Stimulated activated CD4-positive, alpha-beta T cell treated with anti-CD3 and anti-CD28 coated beads, Interleukin-12 subunit alpha, Interleukin-12 subunit beta, amount 100 ng/mL, for 48 hours (primary cell): ENCODE results near the gene PJVK.
"Not testable (repeated sequence)": the region's sequence is repeated elsewhere in the genome, so short reads cannot be mapped to it uniquely, and the experiment has no call there.

ENCODE experiments used
- DNase-seq, 3 donors: peaks; one replicate each; pipeline ENCODE4 v3.0.0-alpha.2; 2020; ENCODE audit warnings: low read depth in 2 of 3, low spot score in 1 of 3

PJVK gene, protein sequence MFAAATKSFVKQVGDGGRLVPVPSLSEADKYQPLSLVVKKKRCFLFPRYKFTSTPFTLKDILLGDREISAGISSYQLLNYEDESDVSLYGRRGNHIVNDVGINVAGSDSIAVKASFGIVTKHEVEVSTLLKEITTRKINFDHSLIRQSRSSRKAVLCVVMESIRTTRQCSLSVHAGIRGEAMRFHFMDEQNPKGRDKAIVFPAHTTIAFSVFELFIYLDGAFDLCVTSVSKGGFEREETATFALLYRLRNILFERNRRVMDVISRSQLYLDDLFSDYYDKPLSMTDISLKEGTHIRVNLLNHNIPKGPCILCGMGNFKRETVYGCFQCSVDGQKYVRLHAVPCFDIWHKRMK

DNA sequence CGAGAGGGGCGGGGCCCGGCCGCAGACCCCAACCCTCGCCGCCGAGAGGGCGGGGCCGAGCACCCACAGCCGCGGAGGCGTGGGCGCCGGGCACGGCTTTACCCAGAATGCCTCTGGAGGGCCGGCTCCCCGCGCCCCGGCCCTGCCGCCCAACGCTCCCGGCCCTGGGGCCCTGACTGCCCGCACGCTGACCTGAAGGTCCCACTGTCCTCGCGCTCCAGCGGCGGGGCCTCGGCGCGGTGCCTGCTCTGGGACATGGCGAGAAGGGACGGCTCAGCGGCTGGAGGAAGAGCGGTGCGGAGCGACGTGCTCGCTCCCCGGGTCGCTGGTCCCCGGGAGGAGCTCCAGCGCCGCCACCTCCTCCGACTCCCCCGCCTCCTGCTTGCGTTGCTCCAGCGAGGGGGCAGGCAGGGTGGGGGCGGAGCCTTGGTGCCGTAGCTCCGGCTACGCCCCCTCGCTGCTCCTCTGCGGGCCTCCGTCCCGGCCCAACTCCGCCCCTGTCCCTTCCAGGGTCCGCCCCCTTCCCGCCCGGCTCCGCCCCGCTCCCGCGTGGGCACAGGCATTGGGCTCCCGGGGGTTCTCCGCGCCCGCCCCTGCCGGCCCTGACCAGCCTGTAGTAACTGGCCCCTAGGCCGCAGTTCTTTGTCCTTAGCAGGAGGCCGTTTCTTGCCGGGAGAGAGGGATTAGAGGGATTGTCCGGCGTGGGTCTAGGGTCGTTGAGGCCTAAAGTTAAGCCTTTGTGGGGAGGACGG lies at the start of gene PJVK, which contains the start of gene PRKRA:
Gene PJVK (plus strand): TSS at position 605 of the 752 bp plus-strand sequence. CDS start 2,032 bp downstream, outside the sequence.
Gene PRKRA (minus strand): TSS at position 402 of the 752 bp plus-strand sequence. CDS start 145 bp downstream, at position 257.
- DNase-seq = peak; percentile 93 to 95 (median 94)

DNA sequence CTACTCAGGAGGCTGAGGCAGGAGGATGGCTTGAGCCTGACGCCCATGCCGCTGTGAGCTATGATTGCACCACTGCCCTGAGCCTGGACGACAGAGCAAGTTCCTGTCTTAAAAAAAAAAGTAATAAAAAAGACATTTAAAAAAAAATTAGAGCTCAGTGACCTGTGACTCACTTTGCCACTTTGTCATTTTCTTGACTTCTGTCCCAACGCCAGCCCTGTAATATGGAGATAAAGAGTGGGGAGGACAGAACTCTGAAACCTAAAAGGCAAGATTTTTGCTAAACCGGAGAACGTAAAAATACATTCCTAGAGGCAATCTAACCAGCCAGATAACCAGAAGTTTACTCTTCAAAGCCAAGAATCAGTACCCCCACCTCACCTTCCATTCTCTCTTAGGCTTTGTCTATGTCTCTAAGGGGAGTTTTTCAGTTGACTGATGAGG lies 49.2 kb upstream of the PJVK start:
- DNase-seq = no peak

DNA sequence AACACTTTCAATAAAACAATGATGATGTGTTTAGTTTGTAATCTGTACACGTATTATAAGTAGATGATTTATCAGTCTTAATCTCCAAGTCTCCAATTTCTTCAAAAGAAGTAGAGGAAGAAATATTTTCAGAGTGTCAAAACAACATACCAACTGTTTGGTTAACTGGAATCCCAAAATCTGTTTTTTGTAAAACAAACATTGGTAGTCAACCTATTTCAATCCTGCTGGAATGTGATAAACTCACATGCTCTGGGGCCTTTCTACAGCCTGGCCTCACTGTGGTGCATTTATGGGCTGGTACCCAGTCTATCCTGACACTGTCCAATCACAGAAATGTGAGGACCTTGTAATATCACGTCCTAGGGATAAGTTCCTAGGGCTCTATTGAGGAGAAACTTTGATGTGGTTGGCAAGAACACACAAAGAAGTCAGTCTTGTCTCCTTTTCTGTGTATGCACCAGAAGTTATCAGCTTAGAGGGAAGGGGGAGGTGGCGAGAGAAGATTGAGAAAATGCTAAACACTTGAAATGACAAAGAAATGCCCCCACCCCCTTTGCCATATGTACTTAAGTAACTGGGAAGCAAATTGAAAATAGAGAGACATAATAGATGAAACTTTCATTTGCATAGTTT lies 47.4 kb upstream of the PJVK start:
- DNase-seq = no peak

DNA sequence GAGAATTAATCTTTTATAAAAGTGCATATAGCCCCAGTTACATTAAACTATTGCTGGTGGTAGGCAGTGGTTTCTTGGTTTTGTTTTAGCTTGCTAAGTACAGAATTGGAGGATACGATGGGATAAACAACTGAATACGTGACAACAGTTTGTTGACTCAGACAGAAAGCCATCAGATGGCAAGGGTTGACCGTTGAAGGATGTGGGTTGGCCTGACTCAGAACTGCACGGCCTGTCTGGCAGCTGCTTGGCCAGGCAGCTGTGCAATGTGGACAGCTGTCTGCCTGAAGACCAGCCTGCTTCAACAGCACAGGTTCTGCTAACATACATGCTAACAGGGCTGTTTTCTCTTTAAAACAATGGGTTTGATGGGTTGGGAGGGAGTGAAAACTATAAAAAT lies 46.8 kb upstream of the PJVK start:
- DNase-seq = peak in 1 of 3 donors; percentile 2

DNA sequence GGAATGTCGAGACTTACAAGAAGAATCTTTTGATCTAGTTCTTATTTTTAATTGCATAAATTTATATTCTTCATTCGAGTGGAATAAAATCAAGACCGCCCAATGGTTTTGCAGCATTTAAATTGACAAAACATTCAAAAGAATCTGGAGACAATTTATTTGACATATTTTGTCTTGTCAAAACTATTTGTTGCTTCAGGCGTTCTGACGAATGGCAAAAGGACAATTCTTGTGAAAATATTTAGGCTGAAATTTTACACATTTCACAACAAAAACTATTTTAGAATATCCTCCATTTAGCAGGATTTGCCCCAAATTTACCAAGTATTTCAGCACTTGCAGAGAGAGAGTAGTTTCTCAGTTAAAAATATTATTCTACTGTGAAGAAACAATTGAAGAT lies 41.9 kb upstream of the PJVK start:
- no peak for DNase-seq

DNA sequence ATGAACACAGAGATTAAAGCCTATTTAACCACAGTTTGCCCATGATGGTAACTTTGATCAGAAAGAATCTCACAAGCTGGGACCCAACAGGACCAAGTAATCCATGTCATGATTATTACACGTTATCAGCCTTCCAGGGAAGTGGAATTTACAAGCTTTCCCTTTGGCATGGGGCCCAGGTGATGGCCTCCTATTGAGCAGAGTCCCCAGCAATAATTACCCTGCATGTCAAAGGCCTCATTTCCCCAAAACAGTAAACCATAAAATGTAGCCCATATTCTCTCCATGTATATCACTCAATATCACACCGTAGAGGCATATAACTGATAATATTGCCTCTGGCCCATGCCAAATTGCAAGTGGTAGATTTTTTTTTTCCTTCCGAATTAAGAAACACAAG lies 39.1 kb upstream of the PJVK start:
- no peak for DNase-seq

DNA sequence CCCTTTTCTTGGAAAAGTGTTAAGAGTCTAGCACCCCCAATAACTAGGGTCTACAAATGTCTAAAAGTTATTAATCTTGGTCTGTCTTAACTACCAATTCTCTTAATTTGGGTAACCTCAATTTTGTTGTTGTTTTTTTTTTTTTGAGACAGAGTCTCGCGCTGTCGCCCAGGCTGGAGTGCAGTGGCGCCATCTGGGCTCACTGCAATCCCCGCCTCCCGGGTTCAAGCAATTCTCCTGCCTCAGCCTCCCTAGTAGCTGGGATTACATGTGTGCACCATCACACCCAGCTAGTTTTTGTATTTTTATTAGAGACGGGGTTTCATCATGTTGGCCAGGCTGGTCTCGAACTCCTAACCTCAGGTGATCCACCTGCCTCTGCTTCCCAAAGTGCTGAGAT lies 38.7 kb upstream of the PJVK start:
- DNase-seq = not testable (repeated sequence)

DNA sequence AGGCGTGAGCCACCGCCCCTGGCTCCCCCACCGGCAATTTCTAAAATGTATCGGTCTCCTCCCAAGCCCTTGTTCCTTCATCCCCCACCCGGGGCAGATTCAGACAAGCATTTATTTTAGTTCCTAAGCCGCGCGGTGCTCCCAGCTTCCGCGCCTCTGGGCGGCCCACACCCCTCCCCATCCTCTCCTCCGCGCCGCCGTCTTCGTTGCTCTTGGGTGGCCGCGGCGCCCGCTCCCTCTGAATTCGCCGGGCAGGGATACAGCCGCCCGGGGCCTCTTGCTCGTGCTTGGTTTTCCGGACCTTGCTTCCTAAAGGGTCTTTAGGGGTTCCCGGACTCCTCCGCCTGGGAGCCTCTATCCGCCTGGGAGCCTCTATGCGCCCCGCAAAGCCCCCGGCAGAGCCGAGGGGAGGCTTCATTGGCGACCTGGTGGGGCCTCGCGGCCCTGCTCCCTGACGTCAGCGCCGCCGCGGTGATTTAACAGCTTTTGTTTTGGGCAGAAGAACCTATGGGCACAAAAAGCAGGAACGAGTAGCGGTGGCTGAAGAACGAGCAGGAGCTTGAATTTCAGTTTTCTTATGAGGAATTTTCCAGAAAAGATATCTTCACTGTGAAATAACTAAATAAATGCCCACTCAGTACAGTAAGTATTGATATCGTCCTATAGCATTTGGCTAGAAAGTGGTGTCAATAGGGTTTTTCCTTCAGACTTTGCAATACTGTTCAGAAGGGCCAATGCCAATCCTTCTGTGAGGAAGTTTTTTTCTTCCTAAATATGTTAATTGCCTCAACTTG lies 37.5 kb upstream of the PJVK start:
- DNase-seq = peak; percentile 57 to 77 (median 62)

DNA sequence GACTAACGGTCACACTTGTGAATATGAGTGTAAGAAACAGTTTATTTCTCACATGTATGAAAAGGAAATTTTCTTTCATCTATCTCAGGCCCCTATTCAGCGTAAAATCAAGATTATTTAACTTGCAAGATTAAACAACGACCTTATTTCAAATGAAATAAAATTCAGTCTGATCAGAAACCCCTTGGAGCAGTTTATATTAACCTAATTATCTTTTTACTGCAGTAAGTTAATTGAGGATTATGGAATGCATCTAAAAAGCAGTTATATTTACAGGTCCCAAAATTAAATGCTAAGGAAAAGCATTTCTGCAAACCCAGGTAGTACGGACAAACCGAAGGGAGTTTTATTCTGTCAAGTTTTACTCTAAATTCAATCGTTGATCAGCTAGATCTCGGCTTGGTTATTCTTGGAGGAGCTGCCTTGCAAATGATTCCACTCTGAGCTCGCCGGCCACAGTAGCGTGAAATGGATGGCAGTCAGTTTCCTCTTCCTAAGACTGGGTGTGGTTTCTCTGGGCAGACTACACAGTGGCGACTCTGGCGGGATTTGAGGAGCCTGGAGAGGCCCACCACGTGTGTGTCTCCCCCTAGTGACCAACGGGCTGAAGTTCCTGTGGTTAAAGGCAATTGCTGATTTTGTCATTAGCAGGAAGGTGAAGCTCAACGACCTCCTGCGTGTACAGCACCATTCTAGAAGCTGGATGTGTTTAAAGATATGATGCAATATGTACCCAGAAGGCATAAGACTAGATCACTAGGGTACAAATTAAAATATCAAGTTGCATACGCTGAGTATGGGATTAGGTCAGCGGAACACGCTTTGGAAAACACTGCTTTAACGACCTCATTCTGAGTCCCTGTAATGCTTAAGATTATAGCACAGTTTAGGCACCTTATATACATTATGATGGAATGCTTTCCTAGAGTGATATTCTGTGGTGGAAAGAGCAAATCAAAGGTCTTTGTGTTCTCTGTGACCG lies 36.6 kb upstream of the PJVK start:
- DNase-seq = peak; percentile 76 to 79 (median 77)

DNA sequence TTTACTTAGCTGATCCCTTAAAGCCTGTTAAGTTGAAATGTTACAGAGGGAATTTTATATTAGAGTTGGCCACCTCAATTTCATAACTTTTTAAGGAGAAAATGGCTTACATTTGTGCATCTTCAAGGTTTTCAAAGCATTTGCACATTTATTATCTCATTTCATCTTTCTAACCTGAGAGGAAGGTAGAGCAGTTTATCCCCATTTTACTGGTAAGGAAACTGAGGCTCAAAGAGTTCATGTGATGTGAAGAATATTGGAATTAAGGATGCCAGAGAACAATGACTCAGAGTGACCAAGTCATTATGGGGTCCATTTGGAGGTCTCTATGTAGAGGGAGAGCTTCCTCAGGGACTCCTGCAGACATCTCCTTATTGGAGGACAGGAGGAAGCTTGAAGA lies 35.2 kb upstream of the PJVK start:
- DNase-seq = no peak

DNA sequence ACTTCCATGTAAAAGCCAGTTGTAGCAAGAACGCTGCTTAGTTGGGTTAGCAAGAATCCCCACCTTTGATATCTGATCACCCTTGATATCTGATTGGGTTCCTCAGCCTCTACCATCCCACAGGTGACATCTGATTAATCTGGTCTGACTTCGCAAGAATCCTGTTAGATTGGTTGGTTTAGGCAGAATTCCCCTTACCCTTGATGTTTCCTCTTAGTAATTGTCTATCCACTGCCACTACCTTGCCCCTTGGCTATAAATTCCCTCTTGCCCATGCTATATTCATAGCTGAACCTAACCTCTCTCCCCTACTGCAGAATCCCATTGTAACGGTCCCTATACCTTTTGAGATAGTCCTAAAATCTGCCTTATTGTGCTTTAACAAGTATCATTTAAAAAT lies 33.3 kb upstream of the PJVK start:
- no peak for DNase-seq

DNA sequence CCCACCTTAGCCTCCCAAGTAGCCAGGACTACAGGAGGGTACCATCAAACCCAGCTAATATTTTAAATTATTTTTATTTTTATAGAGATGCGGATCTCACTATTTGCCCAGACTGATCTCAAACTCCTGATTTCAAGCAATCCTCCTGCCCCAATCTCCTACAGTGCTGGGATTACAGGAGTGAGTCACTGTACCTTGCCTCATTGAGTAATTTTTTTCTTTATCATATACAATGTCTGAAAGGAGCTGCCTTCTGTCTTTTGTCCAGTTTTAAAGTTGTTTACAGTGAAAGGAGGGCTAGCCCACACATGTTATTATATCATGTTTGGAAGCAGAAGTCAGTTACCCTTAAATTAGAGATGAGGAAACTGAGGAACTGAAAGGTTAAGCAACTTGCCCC lies 32.8 kb upstream of the PJVK start:
- DNase-seq = no peak

DNA sequence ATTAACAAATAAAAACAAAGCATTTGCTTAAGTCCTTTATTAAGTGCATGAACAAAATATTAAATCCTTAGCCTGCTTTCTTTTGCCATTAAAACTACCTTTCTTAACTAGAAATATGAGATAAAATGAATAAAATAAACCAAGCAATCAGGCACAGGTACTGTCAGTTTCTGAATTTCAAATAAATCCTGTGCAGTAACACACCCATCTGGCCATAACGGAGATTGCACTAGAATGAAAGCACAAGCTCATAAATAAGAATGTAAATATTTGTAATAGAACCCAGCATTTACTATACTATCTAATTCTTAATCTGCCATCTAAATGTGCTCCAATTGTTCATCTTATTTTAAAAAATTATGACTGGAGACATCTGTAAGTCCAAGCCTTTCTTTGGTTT lies 32.1 kb upstream of the PJVK start:
- no peak for DNase-seq

DNA sequence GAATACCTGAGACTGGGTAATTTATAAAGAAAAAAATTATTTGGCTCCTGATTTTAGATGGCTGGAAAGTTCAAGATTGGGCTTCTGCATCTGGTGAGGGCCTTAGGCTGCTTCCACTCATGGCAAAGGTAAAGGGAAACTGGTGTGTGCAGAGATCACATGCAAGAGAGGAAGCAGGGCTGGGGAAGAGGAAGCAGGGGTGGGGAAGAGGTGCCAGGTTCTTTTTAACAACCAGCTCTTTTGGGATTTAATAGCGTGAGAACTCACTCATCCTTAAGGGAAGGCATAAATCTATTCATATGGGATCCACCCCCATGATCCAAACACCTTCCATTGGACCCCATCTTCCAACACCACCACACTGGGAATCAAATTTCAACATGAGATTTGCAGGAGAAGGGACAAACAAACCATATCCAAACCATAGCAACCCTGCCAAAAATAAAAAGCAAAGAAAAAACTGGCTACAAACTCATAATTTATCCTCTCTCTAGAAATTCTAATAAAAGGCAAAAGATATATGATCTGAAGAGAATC lies 30.6 kb upstream of the PJVK start:
- no peak for DNase-seq

DNA sequence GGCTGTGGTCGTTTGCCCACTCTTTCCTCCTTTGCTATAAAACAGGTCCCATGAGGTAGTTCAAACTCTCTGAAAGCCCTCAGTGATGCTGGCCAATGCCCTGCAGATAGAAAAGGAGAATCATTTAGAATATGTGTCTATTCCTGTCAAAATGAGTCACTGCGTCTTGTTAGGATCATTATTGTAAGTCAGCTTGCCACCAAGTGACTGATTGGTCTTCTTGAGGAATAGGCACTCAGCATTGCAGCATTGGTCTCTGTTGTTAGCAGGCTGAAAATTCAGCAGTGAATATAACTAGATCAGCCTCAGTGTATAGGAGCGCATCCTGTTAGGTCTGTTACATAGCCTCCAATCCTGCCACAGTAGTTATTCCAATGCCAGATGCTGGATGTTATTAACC lies 29.1 kb upstream of the PJVK start:
- DNase-seq = no peak

DNA sequence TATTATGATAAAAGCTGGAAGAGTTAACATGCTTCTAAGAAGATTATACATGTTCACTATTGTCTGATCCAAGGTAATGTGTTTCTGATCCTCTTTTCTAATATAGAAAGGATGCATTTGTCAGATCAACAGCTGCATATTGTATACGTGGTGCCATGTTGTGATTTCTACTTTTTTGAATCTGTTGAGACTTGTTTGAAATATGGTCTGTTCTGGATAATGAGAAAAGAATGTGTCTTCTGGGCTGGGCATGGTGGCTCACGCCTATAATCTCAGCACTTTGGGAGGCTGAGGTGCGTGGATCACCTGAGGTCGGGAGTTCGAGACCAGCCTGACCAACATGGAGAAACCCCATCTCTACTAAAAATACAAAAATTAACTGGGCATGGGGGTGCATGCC lies 27.4 kb upstream of the PJVK start:
- not testable (repeated sequence) for DNase-seq

DNA sequence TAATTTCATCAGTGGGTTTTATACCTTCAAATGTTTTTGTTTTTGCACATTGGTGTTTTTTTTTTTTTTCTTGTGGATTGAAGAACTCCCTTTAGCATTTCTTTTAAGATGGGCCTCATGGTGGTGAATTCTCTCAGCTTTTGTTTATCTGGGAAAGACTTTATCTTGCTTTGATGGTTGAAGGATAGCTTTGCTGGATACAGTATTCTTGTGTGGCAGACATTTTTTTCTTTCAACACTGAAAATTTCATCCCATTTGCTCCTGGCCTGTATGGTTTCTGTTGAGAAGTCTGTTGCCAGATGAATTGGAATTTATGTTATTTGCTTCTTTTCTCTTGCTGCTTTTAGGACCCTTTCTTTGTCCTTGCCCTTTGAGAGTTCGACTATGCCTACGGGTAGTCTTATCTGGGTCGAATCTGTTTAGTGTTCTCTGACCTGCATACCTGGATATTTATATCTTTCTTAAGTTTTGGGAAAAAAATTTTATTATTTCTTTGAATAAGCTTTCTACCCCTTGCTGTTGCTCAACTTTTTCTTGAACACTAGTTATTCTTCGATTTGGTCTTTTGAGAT lies 25.8 kb upstream of the PJVK start:
- DNase-seq = no peak

DNA sequence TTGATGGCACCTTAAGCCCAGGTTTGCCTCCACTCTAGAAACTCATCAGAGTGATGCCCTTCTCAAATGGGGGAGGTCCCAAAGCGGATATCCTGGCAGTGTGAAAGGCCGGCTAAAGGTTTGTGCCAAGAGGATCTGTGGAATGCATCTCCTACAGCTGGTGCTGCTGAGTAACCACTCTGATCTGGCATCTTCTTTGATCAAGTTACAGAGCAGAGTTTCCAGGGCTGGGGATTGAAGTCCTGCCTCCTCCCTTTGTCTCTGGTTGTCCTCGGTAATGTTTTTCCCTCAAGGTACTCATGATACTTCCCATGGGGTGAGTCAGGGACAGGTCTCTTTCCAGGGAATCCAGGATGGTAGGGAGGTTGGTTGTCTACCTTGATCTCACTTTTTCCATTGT lies 24.8 kb upstream of the PJVK start:
- no peak for DNase-seq

DNA sequence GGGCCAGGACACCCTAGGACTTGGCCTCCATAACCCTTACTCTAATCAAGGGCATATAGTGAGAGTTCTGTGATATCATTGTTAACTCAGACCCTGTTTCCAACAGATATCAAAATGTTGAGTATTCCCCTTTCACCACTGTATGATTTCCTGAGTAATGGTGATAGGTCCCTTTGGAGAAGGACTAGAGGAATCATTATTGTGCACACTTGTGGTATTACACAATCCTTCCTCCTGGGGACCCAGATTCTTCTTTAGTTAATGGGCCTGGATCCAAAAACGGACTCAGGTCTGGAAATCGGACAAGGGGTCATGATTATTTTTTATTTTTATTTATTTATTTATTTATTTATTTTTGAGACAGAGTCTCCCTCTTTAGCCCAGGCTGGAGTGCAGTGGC lies 23.7 kb upstream of the PJVK start:
- DNase-seq = no peak
